ENCODE results near the gene COPS9. TPM values are rescaled to one million over a fixed set of nuclear protein-coding genes. Genes with fewer than 3 reads are reported as not detected.

Gene COPS9
- total and polyA plus RNA-seq, 2 donors (not counting 1 experiment from before 2014, with no cell fraction given): 48.7 to 69.9 TPM

- DNase-seq (no peak), ATAC-seq (ENCODE audit: low read depth) (no peak)
- 80% methylated on average over 16 of the region's 17 CpGs for WGBS (ENCODE audit: insufficient coverage)
- Mint-ChIP-seq H3K4me3 (no peak overlapping the region), H3K4me1 (no peaks in the 10 kb centered on the region), H3K27ac (no peak overlapping the region), H3K27me3 (peaks cover 13% of the 10 kb centered on the region), H3K9me3 (ENCODE audit: insufficient read depth) (no peaks in the 10 kb centered on the region)
- H3K9me3 ChIP-seq (ENCODE audit: control extremely low read depth in 1 of 3, control insufficient read depth in 2 of 3, insufficient read depth in 1 of 3, low read length in 2 of 3): no peaks in the 10 kb centered on the region
- no peak overlapping the region for H3K9ac ChIP-seq (ENCODE audit: low read length)
- no peaks in the 10 kb centered on the region for H3K79me2 ChIP-seq (ENCODE audit: control insufficient read depth, insufficient read depth, low read length)
- H3K4me1 ChIP-seq (ENCODE audit: control insufficient read depth in 2 of 2, insufficient read depth in 2 of 2, low read length in 2 of 2): no peaks in the 10 kb centered on the region
- no peak overlapping the region for H3K27ac ChIP-seq (ENCODE audit: low read length in 2 of 2)
- no peak overlapping the region for H2AFZ ChIP-seq (ENCODE audit: insufficient read depth, low read depth, low read length, poor library complexity, severe bottlenecking)
- no peaks in the 10 kb centered on the region for H3K36me3 ChIP-seq (replicated peaks in 1 of 2; ENCODE audit: control extremely low read depth in 1 of 2, control insufficient read depth in 1 of 2, extremely low read depth in 1 of 2, insufficient read depth in 2 of 2, low read length in 1 of 2)
- H3K4me2 ChIP-seq (replicated peaks; ENCODE audit: low read depth, low read length, poor library complexity, severe bottlenecking): no peak overlapping the region
- no peak overlapping the region for H3K4me3 ChIP-seq (ENCODE audit: control extremely low read depth in 1 of 5, extremely low read depth in 1 of 5, insufficient read depth in 1 of 5, low read depth in 2 of 5, low read length in 4 of 5)
- no peaks in the 10 kb centered on the region for H4K20me1 ChIP-seq (ENCODE audit: control insufficient read depth, insufficient read depth, low read length, poor library complexity, severe bottlenecking)
- H3K27me3 ChIP-seq (replicated peaks in 1 of 4; ENCODE audit: control extremely low read depth in 1 of 4, control insufficient read depth in 3 of 4, insufficient read depth in 4 of 4, low read length in 3 of 4): no peaks in the 10 kb centered on the region
- no peak for TF ChIP-seq EZH2 (IDR thresholded peaks at IDR 0.05; ENCODE audit: borderline replicate concordance, insufficient read depth, low read depth, low read length, poor library complexity, severe bottlenecking)
- no peak for TF ChIP-seq CTCF (IDR thresholded peaks at IDR 0.05)
- ChIA-PET CTCF (no interaction called here), POLR2A (no interaction called here)
- intact Hi-C loops (cut with micrococcal nuclease): no loop called here
Measured at GRCh38 chr2:240106765-240107476, 29.2 kb downstream of the COPS9 start.

- no peaks in the 10 kb centered on the region for H3K9me3 Mint-ChIP-seq (ENCODE audit: insufficient read depth)
- TF ChIP-seq CTCF (IDR thresholded peaks at IDR 0.05) (no peak), EZH2 (IDR thresholded peaks at IDR 0.05; ENCODE audit: borderline replicate concordance, insufficient read depth, low read depth, low read length, poor library complexity, severe bottlenecking) (no peak)
- no peak overlapping the region for H3K4me3 Mint-ChIP-seq
- H3K27ac Mint-ChIP-seq: no peak overlapping the region
- no peak for DNase-seq
- no peak overlapping the region for H3K9ac ChIP-seq (ENCODE audit: low read length)
- intact Hi-C loops (cut with micrococcal nuclease): no loop called here
- no peak overlapping the region for H3K4me3 ChIP-seq (ENCODE audit: control extremely low read depth in 1 of 5, extremely low read depth in 1 of 5, insufficient read depth in 1 of 5, low read depth in 2 of 5, low read length in 4 of 5)
- H3K9me3 ChIP-seq (ENCODE audit: control extremely low read depth in 1 of 3, control insufficient read depth in 2 of 3, insufficient read depth in 1 of 3, low read length in 2 of 3): no peaks in the 10 kb centered on the region
- H4K20me1 ChIP-seq (ENCODE audit: control insufficient read depth, insufficient read depth, low read length, poor library complexity, severe bottlenecking): no peaks in the 10 kb centered on the region
- H3K36me3 ChIP-seq (replicated peaks in 1 of 2; ENCODE audit: control extremely low read depth in 1 of 2, control insufficient read depth in 1 of 2, extremely low read depth in 1 of 2, insufficient read depth in 2 of 2, low read length in 1 of 2): no peaks in the 10 kb centered on the region
- H2AFZ ChIP-seq (ENCODE audit: insufficient read depth, low read depth, low read length, poor library complexity, severe bottlenecking): no peak overlapping the region
- peaks cover 14% of the 10 kb centered on the region for H3K27me3 Mint-ChIP-seq
- ChIA-PET CTCF (no interaction called here), POLR2A (no interaction called here)
- H3K4me1 Mint-ChIP-seq: no peaks in the 10 kb centered on the region
- no peaks in the 10 kb centered on the region for H3K4me1 ChIP-seq (ENCODE audit: control insufficient read depth in 2 of 2, insufficient read depth in 2 of 2, low read length in 2 of 2)
- H3K79me2 ChIP-seq (ENCODE audit: control insufficient read depth, insufficient read depth, low read length): no peaks in the 10 kb centered on the region
- no peak overlapping the region for H3K4me2 ChIP-seq (replicated peaks; ENCODE audit: low read depth, low read length, poor library complexity, severe bottlenecking)
- ATAC-seq (ENCODE audit: low read depth): no peak
- WGBS (ENCODE audit: insufficient coverage): 87% methylated on average over 11 of the region's 11 CpGs
- H3K27ac ChIP-seq (ENCODE audit: low read length in 2 of 2): no peak overlapping the region
- H3K27me3 ChIP-seq (replicated peaks in 1 of 4; ENCODE audit: control extremely low read depth in 1 of 4, control insufficient read depth in 3 of 4, insufficient read depth in 4 of 4, low read length in 3 of 4): peaks cover 0 to 2% (median 0%) of the 10 kb centered on the region in 4 experiments
Measured at GRCh38 chr2:240105982-240106381, 30.1 kb downstream of the COPS9 start.

Data from B cell (primary cell).